Activated naive CD8-positive, alpha-beta T cell treated with anti-CD3 and anti-CD28 coated beads, Interleukin-2, amount 50 U/mL, for 16 hours (primary cell): ENCODE measurements around the gene TMEM39A.

Experiments
- DNase-seq: peaks from one replicate; pipeline ENCODE4 v3.0.0-alpha.2; 2020; ENCODE audit warnings: low read depth, low spot score

TMEM39A gene

GRCh38 chr3:119463171-119464169 lies at the start of gene TMEM39A:
Gene TMEM39A (minus strand): TSS chr3:119463615. CDS start chr3:119462074, 1,541 bp downstream.
- peak; percentile 94 for DNase-seq

GRCh38 chr3:119510690-119511089 lies 47.3 kb upstream of the TMEM39A start:
- DNase-seq: no peak

GRCh38 chr3:119508172-119508845 lies 44.9 kb upstream of the TMEM39A start:
- DNase-seq: no peak

GRCh38 chr3:119507404-119507803 lies 44.0 kb upstream of the TMEM39A start:
- DNase-seq: no peak

GRCh38 chr3:119506631-119507030 lies 43.2 kb upstream of the TMEM39A start:
- DNase-seq: no peak

GRCh38 chr3:119500901-119501300 lies 37.5 kb upstream of the TMEM39A start:
- no peak for DNase-seq

- no peak for DNase-seq
Observed at GRCh38 chr3:119500265-119500664, 36.9 kb upstream of the TMEM39A start.

GRCh38 chr3:119498186-119499011 lies 35.0 kb upstream of the TMEM39A start, which contains the start of gene TIMMDC1:
Gene TIMMDC1 (plus strand): TSS chr3:119498547. CDS start chr3:119498734, 187 bp downstream.
- peak; percentile 94 for DNase-seq

- no peak for DNase-seq
Observed at GRCh38 chr3:119497820-119498185, 34.4 kb upstream of the TMEM39A start.

GRCh38 chr3:119494597-119494996 lies 31.2 kb upstream of the TMEM39A start:
- DNase-seq: no peak

GRCh38 chr3:119492810-119493209 lies 29.4 kb upstream of the TMEM39A start:
- DNase-seq: no peak

GRCh38 chr3:119492128-119492527 lies 28.7 kb upstream of the TMEM39A start:
- no peak for DNase-seq

- no peak for DNase-seq
Observed at GRCh38 chr3:119490153-119490552, 26.7 kb upstream of the TMEM39A start.

GRCh38 chr3:119485563-119485962 lies 22.1 kb upstream of the TMEM39A start:
- DNase-seq: no peak

GRCh38 chr3:119483101-119483500 lies 19.7 kb upstream of the TMEM39A start:
- DNase-seq: no peak

GRCh38 chr3:119481079-119481478 lies 17.7 kb upstream of the TMEM39A start:
- DNase-seq: no peak

- no peak for DNase-seq
Observed at GRCh38 chr3:119470866-119471265, 7.5 kb upstream of the TMEM39A start.

GRCh38 chr3:119469418-119470189 lies 6.2 kb upstream of the TMEM39A start:
- no peak for DNase-seq

GRCh38 chr3:119468041-119468440 lies 4.6 kb upstream of the TMEM39A start:
- no peak for DNase-seq

GRCh38 chr3:119457246-119457645 lies 6.2 kb downstream of the TMEM39A start:
- DNase-seq: no peak

GRCh38 chr3:119456469-119456868 lies 6.9 kb downstream of the TMEM39A start:
- DNase-seq: no peak
